ENCODE results near the gene LRFN4. TPM values are rescaled to one million over a fixed set of nuclear protein-coding genes. Genes with fewer than 3 reads are reported as not detected.

The LRFN4 gene
- total RNA-seq, 2 donors from 2014 or later = 8.6 to 13.2 TPM

DNA sequence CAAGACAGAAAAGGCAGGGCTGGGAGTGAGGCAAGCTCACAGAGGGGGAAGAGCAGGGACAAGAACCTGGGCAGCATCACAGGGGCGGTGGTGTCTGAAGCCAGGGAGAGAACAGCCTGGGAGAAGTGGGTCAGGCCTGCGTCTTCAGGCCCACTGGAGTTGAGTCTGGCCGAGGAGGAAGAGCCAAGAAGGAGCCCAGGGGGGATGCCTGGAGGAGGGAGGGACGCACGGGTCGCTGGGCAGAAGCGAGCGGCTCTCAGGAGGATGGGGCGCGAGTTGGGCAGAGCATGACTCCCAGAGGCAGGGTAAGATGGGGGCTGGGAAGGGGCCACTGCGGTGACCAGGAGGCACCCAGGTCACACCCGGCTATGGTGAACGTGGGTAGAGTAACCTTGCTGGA lies 18.5 kb downstream of the LRFN4 start:
- no peaks in the 10 kb centered on the region for H3K36me3 ChIP-seq
- DNase-seq (ENCODE audit: low spot score) = no peak
- TF ChIP-seq, protein P1, sequence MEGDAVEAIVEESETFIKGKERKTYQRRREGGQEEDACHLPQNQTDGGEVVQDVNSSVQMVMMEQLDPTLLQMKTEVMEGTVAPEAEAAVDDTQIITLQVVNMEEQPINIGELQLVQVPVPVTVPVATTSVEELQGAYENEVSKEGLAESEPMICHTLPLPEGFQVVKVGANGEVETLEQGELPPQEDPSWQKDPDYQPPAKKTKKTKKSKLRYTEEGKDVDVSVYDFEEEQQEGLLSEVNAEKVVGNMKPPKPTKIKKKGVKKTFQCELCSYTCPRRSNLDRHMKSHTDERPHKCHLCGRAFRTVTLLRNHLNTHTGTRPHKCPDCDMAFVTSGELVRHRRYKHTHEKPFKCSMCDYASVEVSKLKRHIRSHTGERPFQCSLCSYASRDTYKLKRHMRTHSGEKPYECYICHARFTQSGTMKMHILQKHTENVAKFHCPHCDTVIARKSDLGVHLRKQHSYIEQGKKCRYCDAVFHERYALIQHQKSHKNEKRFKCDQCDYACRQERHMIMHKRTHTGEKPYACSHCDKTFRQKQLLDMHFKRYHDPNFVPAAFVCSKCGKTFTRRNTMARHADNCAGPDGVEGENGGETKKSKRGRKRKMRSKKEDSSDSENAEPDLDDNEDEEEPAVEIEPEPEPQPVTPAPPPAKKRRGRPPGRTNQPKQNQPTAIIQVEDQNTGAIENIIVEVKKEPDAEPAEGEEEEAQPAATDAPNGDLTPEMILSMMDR (IDR thresholded peaks at IDR 0.05) = no peak

GRCh38 chr11:66877588-66878385 lies 20.9 kb downstream of the LRFN4 start:
- Histone ChIP-seq H3K36me3 (no peaks in the 10 kb centered on the region), H3K4me1 (peaks cover 0 to 23% of the 10 kb centered on the region in 2 donors), H3K27ac (no peak overlapping the region), H3K4me3 (no peak overlapping the region), H3K27me3 (no peaks in the 10 kb centered on the region), H3K9me3 (no peaks in the 10 kb centered on the region)
- DNase-seq (ENCODE audit: low spot score) = no peak
- TF ChIP-seq, protein P1 (IDR thresholded peaks at IDR 0.05) = no peak

More for the DNA sequence above, 18.5 kb downstream of the LRFN4 start:
- Histone ChIP-seq H3K27me3 (no peaks in the 10 kb centered on the region), H3K4me1 (peaks cover 0 to 13% of the 10 kb centered on the region in 2 donors), H3K4me3 (no peak overlapping the region), H3K9me3 (no peaks in the 10 kb centered on the region), H3K27ac (no peak overlapping the region)

DNA sequence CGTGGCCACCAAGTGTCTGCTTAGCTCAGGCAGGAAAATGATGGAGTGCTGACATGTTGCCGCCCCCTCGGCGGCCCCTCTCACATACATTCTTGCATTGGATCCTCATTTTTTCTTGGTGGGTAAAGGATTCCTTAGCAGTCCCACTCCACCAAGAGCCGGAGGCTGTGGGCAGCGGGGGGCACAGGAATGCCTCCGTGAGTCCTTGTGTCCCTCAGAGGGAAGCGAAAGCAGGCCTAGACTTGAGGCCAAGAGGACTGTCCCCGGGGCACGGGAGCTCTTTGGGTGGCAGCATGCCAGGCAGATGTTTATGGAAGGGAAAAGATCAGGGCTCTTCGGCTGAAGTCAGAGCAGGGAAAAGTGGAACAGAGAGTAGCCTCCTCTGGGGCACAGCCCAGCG lies 21.6 kb downstream of the LRFN4 start:
- peaks cover 0 to 27% of the 10 kb centered on the region in 2 donors for H3K4me1 ChIP-seq
- no peaks in the 10 kb centered on the region for H3K27me3 ChIP-seq
- H3K36me3 ChIP-seq = no peaks in the 10 kb centered on the region
- no peak overlapping the region for H3K4me3 ChIP-seq
- H3K27ac ChIP-seq = no peak overlapping the region
- DNase-seq (ENCODE audit: low spot score) = no peak
- TF ChIP-seq, protein P1 (IDR thresholded peaks at IDR 0.05) = no peak
- no peaks in the 10 kb centered on the region for H3K9me3 ChIP-seq

DNA sequence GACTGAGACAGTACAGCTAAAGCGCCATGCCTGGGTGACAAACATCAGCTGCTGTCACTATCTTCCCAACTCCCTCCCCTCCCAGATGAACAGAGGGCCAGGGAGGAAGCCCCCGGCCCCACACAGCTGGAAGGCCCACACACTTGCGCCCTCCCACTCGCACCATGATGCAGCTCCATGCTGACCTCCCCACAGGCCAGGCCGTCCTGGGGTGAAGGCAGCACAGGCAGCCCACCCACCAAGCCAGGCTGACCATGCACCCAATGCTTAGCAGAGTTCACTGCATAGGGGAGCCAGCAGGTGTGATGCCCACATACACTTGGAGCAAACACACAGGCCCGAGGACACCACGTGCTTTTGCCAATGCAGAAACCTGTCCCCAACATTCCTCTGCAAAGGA lies 22.1 kb downstream of the LRFN4 start:
- H3K27me3 ChIP-seq = no peaks in the 10 kb centered on the region
- no peaks in the 10 kb centered on the region for H3K36me3 ChIP-seq
- H3K4me1 ChIP-seq = peaks cover 0 to 27% of the 10 kb centered on the region in 2 donors
- no peak for DNase-seq (ENCODE audit: low spot score)
- no peak overlapping the region for H3K4me3 ChIP-seq
- TF ChIP-seq, protein P1 (IDR thresholded peaks at IDR 0.05) = no peak
- no peaks in the 10 kb centered on the region for H3K9me3 ChIP-seq
- H3K27ac ChIP-seq = no peak overlapping the region

DNA sequence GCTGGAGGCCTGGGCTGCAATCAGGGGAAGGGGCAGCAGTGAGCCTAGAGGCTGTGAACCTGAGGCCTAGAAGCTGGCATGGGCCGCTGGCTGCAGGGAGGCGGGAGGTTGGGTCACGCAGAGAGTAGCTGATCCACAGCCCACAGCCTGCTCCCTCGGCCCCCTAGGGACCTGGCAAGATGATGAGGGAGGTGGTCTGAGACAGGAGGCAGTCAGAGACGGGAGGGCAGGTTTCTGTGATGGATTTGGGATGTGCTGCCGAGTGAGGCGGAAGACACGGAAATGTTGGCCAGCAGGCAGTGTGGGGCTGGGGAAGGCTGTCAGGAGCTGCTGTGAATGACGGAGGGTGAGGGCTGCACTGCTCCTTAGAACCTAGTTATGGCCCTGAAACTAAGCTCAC lies 22.7 kb downstream of the LRFN4 start:
- H3K36me3 ChIP-seq = no peaks in the 10 kb centered on the region
- no peak overlapping the region for H3K4me3 ChIP-seq
- no peaks in the 10 kb centered on the region for H3K9me3 ChIP-seq
- no peak overlapping the region for H3K27ac ChIP-seq
- no peak for DNase-seq (ENCODE audit: low spot score)
- H3K27me3 ChIP-seq = no peaks in the 10 kb centered on the region
- TF ChIP-seq, protein P1 (IDR thresholded peaks at IDR 0.05) = no peak
- H3K4me1 ChIP-seq = peaks cover 0 to 27% of the 10 kb centered on the region in 2 donors
